Lung (tissue), 12 donors: ENCODE measurements around the gene AIFM3. TPM values are rescaled to one million over a fixed set of nuclear protein-coding genes. Genes with fewer than 3 reads are reported as not detected.

ENCODE experiments used
- ATAC-seq: fragments of 200-7000 bp; cut with Tn5 transposase; one replicate; pipeline ENCODE4 v1.9.1; 2020; ENCODE audit warnings: moderate number of reproducible peaks; ENCODE audit not compliant: insufficient read depth, low FRiP score
- DNase-seq, 3 donors: peaks; one replicate each; pipeline ENCODE4 v3.0.0-alpha.2; 2013 to 2017
- H3K27ac ChIP-seq, 2 donors: one replicate each; pipeline ENCODE4 v1.5.1; 2013; ENCODE audit warnings: mild to moderate bottlenecking in 2 of 2, moderate library complexity in 2 of 2, control low read depth in 1 of 2, inconsistent platforms in 1 of 2, low read depth in 1 of 2, low read length in 1 of 2
- H3K27me3 ChIP-seq, 3 donors: one replicate each; pipeline ENCODE4 v1.5.1; 2013; ENCODE audit warnings: low read length in 2 of 3; ENCODE audit not compliant: control insufficient read depth in 3 of 3, insufficient read depth in 3 of 3
- H3K36me3 ChIP-seq, 4 donors: one replicate each; pipeline ENCODE4 v1.5.1; 2013; ENCODE audit warnings: low read length in 4 of 4, mild to moderate bottlenecking in 1 of 4, moderate library complexity in 1 of 4; ENCODE audit not compliant: control insufficient read depth in 4 of 4, insufficient read depth in 4 of 4
- H3K4me1 ChIP-seq, 5 donors: one replicate each; pipeline ENCODE4 v1.5.1; 2013; ENCODE audit warnings: low read length in 5 of 5, mild to moderate bottlenecking in 2 of 5, moderate library complexity in 1 of 5; ENCODE audit not compliant: control insufficient read depth in 5 of 5, insufficient read depth in 5 of 5
- H3K4me3 ChIP-seq: one replicate; pipeline ENCODE4 v1.5.1; 2013; ENCODE audit warnings: mild to moderate bottlenecking, control low read depth, moderate library complexity
- H3K9ac ChIP-seq, 2 donors: one replicate each; pipeline ENCODE4 v1.5.1; 2013; ENCODE audit warnings: low read length in 2 of 2, control low read depth in 1 of 2; ENCODE audit not compliant: insufficient read depth in 1 of 2
- H3K9me3 ChIP-seq, 4 donors: one replicate each; pipeline ENCODE4 v1.5.1; 2013; ENCODE audit warnings: low read length in 3 of 4, mild to moderate bottlenecking in 1 of 4, moderate library complexity in 1 of 4; ENCODE audit not compliant: control insufficient read depth in 4 of 4, insufficient read depth in 3 of 4
- CTCF ChIP-seq: IDR thresholded peaks from 2 replicates; pipeline ENCODE4 v1.5.1; 2012; ENCODE audit warnings: mild to moderate bottlenecking; ENCODE audit errors: control extremely low read depth, extremely low read depth
- WGBS, 2 donors: extraction: QIAGEN DNeasy Blood & Tissue Kit; methylation state at CpG; one replicate each; pipeline ENCODE4 v1.1.7; 2013; 5-methylcytosine and 5-hydroxymethylcytosine counted together
- polyA plus RNA-seq, 2 donors: library from polyadenylated mRNA; stranded (reverse); fragments of 200-250 nt; gene quantifications; one replicate each; pipeline ENCODE4 v1.2.1, GENCODE V29; 2013
- total RNA-seq, 2 donors: library from RNA; depleted of rRNA in 1 of 2; stranded (reverse); fragments of >200 nt in 1 of 2; gene quantifications; one replicate each; pipeline ENCODE4 v1.2.1, GENCODE V29; 2014 to 2021
- donor health status: control.
- donor health status: control.
- donor health status: Bipolar disorder and iron deficiency.
- donor health status: healthy.
- donor health status: DM: yes; HTN: yes; CAD: no.

Gene AIFM3
- total and polyA plus RNA-seq, 4 donors, result 0.48 to 7.5 (median 4.8) TPM

GRCh38 chr22:20995329-20996030 lies 28.4 kb downstream of the AIFM3 start:
- ATAC-seq, result no peak
- Histone ChIP-seq H3K4me1 (peaks cover 0 to 10% (median 7%) of the 10 kb centered on the region in 5 donors), H3K4me3 (no peak overlapping the region), H3K9me3 (no peaks in the 10 kb centered on the region), H3K9ac (no peak overlapping the region), H3K36me3 (peaks cover 3 to 83% (median 11%) of the 10 kb centered on the region in 4 donors), H3K27ac (no peak overlapping the region), H3K27me3 (no peaks in the 10 kb centered on the region)
- TF ChIP-seq CTCF, result no peak
- WGBS, 2 donors, result 94 to 95% methylated on average over 23 of the region's 23 CpGs
- no peak for DNase-seq

GRCh38 chr22:20996031-20996410 lies 29.0 kb downstream of the AIFM3 start:
- no peak overlapping the region for H3K4me3 ChIP-seq
- no peak for ATAC-seq
- no peaks in the 10 kb centered on the region for H3K9me3 ChIP-seq
- H3K4me1 ChIP-seq, result peaks cover 3 to 13% (median 9%) of the 10 kb centered on the region in 5 donors
- DNase-seq, result no peak
- H3K27me3 ChIP-seq, result no peaks in the 10 kb centered on the region
- peaks cover 3 to 81% (median 11%) of the 10 kb centered on the region in 4 donors for H3K36me3 ChIP-seq
- TF ChIP-seq CTCF, result no peak
- H3K27ac ChIP-seq, result no peak overlapping the region
- no peak overlapping the region for H3K9ac ChIP-seq
- 96 to 98% methylated on average over 9 to 10 of the region's 10 CpGs for WGBS, 2 donors

GRCh38 chr22:20996598-20997535 lies 29.8 kb downstream of the AIFM3 start:
- Histone ChIP-seq H3K4me3 (no peak overlapping the region), H3K4me1 (peaks cover 3 to 16% (median 9%) of the 10 kb centered on the region in 5 donors), H3K9me3 (no peaks in the 10 kb centered on the region), H3K36me3 (peaks cover 3 to 74% (median 10%) of the 10 kb centered on the region in 4 donors), H3K27me3 (no peaks in the 10 kb centered on the region), H3K9ac (no peak overlapping the region), H3K27ac (no peak overlapping the region)
- WGBS, 2 donors, result 92 to 93% methylated on average over 27 of the region's 27 CpGs
- no peak for DNase-seq
- TF ChIP-seq CTCF, result no peak
- ATAC-seq, result no peak
